Mucosa of gallbladder (tissue), 1 donor: Measurements from ENCODE around the gene LIMK1. TPM values are rescaled to one million over a fixed set of nuclear protein-coding genes. Genes with fewer than 3 reads are reported as not detected.
"Not testable (repeated sequence)": the region's sequence is repeated elsewhere in the genome, so short reads cannot be mapped to it uniquely, and the experiment has no call there.

ENCODE experiments used
- DNase-seq: peaks from one replicate; pipeline ENCODE4 v3.0.0-alpha.2; 2020; ENCODE audit warnings: low spot score
- total RNA-seq: library from RNA; stranded (reverse); gene quantifications from one replicate; pipeline ENCODE4 v1.2.1, GENCODE V29; 2021
- donor health status: DM: no; HTN: no; CAD: no.

Gene LIMK1
- total RNA-seq, 1 donor from 2014 or later: 26.9 TPM

GRCh38 chr7:74121401-74122249 lies 38.0 kb downstream of the LIMK1 start:
- DNase-seq: no peak

- not testable (repeated sequence) for DNase-seq
Observed at GRCh38 chr7:74123892-74124291, 40.3 kb downstream of the LIMK1 start.

- no peak for DNase-seq
Observed at GRCh38 chr7:74126220-74126880, 42.7 kb downstream of the LIMK1 start.

- DNase-seq: no peak
Observed at GRCh38 chr7:74129887-74130286, 46.3 kb downstream of the LIMK1 start.

GRCh38 chr7:74130518-74130917 lies 46.9 kb downstream of the LIMK1 start:
- no peak for DNase-seq

GRCh38 chr7:74134117-74134620 lies 50.6 kb downstream of the LIMK1 start:
- DNase-seq: no peak

GRCh38 chr7:74138334-74138867 lies 54.8 kb downstream of the LIMK1 start:
- no peak for DNase-seq

GRCh38 chr7:74138945-74139843 lies 55.6 kb downstream of the LIMK1 start:
- DNase-seq: no peak

GRCh38 chr7:74141705-74142104 lies 58.1 kb downstream of the LIMK1 start:
- DNase-seq: no peak

- DNase-seq: no peak
Observed at GRCh38 chr7:74143383-74143782, 59.8 kb downstream of the LIMK1 start.

GRCh38 chr7:74148491-74148890 lies 64.9 kb downstream of the LIMK1 start:
- DNase-seq: no peak

- no peak for DNase-seq
Observed at GRCh38 chr7:74149071-74149470, 65.5 kb downstream of the LIMK1 start.

- no peak for DNase-seq
Observed at GRCh38 chr7:74149603-74150002, 66.0 kb downstream of the LIMK1 start.

- no peak for DNase-seq
Observed at GRCh38 chr7:74153736-74154135, 70.1 kb downstream of the LIMK1 start.

- no peak for DNase-seq
Observed at GRCh38 chr7:74155810-74156395, 72.3 kb downstream of the LIMK1 start.

GRCh38 chr7:74157605-74158004 lies 74.0 kb downstream of the LIMK1 start:
- no peak for DNase-seq

GRCh38 chr7:74164985-74165456 lies 81.4 kb downstream of the LIMK1 start:
- no peak for DNase-seq

GRCh38 chr7:74165867-74166593 lies 82.4 kb downstream of the LIMK1 start:
- DNase-seq: no peak

GRCh38 chr7:74167324-74167723 lies 83.7 kb downstream of the LIMK1 start:
- not testable (repeated sequence) for DNase-seq
